Measurements from ENCODE around the gene SVBP. TPM values are rescaled to one million over a fixed set of nuclear protein-coding genes. Genes with fewer than 3 reads are reported as not detected.

SVBP gene
- polyA plus RNA-seq, 1 experiment: 29.8 TPM

GRCh38 chr1:42848823-42849537, 31.8 kb upstream of the SVBP start:
- ChIA-PET CTCF (interaction anchor here (1.1 to 1.6 kb wide), 2 partner anchors 64 to 224 kb away, joined by 4 to 6 read pairs; no protein-coding TSS in a partner anchor), POLR2A (interaction anchor here (0.6 kb wide), 1 partner anchor 83 kb away, joined by 4 read pairs; no protein-coding TSS in a partner anchor)
- Histone ChIP-seq H3K27me3 (ENCODE audit: control insufficient read depth, insufficient read depth, low read length) (no peaks in the 10 kb centered on the region), H3K27ac (ENCODE audit: low read depth, low read length) (no peak overlapping the region), H3K9me3 (ENCODE audit: control insufficient read depth, insufficient read depth, low read length) (peaks cover 12% of the 10 kb centered on the region), H3K4me3 (ENCODE audit: low read depth, low read length) (no peak overlapping the region)
- no peak for DNase-seq (ENCODE audit: low read depth, low spot score)
- no peak for TF ChIP-seq CTCF (IDR thresholded peaks at IDR 0.05; ENCODE audit: low read depth, low read length)

GRCh38 chr1:42847721-42848460, 30.7 kb upstream of the SVBP start:
- no peak overlapping the region for H3K27ac ChIP-seq (ENCODE audit: low read depth, low read length)
- DNase-seq (ENCODE audit: low read depth, low spot score): no peak
- TF ChIP-seq CTCF (IDR thresholded peaks at IDR 0.05; ENCODE audit: low read depth, low read length): no peak
- H3K27me3 ChIP-seq (ENCODE audit: control insufficient read depth, insufficient read depth, low read length): no peaks in the 10 kb centered on the region
- ChIA-PET CTCF (interaction anchor here (0.5 to 1.6 kb wide), 2 partner anchors 14 to 66 kb away, joined by 3 to 4 read pairs; no protein-coding TSS in a partner anchor), POLR2A (interaction anchor here (3.0 kb wide), 1 partner anchor 31 kb away, joined by 16 read pairs; the partner anchor contains the start of genes ERMAP and SVBP)
- peaks cover 12% of the 10 kb centered on the region for H3K9me3 ChIP-seq (ENCODE audit: control insufficient read depth, insufficient read depth, low read length)
- peak overlapping the region; percentile 95 for H3K4me3 ChIP-seq (ENCODE audit: low read depth, low read length)

GRCh38 chr1:42847111-42847595, 30.0 kb upstream of the SVBP start:
- ChIA-PET POLR2A (interaction anchor here (1.3 to 3.0 kb wide), 2 partner anchors 30 to 116 kb away, joined by 4 to 16 read pairs; partner anchors contain the start of genes ERMAP and SVBP), CTCF (interaction anchor here (1.3 to 2.1 kb wide), 6 partner anchors 12 to 226 kb away, joined by 4 to 18 read pairs (median 7); no protein-coding TSS in a partner anchor)
- peak overlapping the region; percentile 95 for H3K4me3 ChIP-seq (ENCODE audit: low read depth, low read length)
- TF ChIP-seq CTCF (IDR thresholded peaks at IDR 0.05; ENCODE audit: low read depth, low read length): no peak
- H3K9me3 ChIP-seq (ENCODE audit: control insufficient read depth, insufficient read depth, low read length): peaks cover 12% of the 10 kb centered on the region
- no peaks in the 10 kb centered on the region for H3K27me3 ChIP-seq (ENCODE audit: control insufficient read depth, insufficient read depth, low read length)
- no peak for DNase-seq (ENCODE audit: low read depth, low spot score)
- H3K27ac ChIP-seq (ENCODE audit: low read depth, low read length): no peak overlapping the region

GRCh38 chr1:42846257-42847110, 29.3 kb upstream of the SVBP start, which contains the start of gene ZNF691:
TSS of gene ZNF691 (plus strand) at chr1:42846613. CDS start at chr1:42849659, 3,046 bp downstream.
- ChIA-PET CTCF (interaction anchor here (0.5 to 2.1 kb wide), 27 partner anchors 8 to 1157 kb away, joined by 3 to 18 read pairs (median 4); no protein-coding TSS in a partner anchor), POLR2A (interaction anchor here (0.6 to 3.0 kb wide), 6 partner anchors 22 to 1961 kb away, joined by 3 to 16 read pairs (median 4); partner anchors contain the start of genes C1orf50, ERMAP, P3H1 and SVBP)
- Histone ChIP-seq H3K27me3 (ENCODE audit: control insufficient read depth, insufficient read depth, low read length) (no peaks in the 10 kb centered on the region), H3K9me3 (ENCODE audit: control insufficient read depth, insufficient read depth, low read length) (peaks cover 9% of the 10 kb centered on the region), H3K4me3 (ENCODE audit: low read depth, low read length) (peak within 1 kb of the TSS; percentile 95), H3K27ac (ENCODE audit: low read depth, low read length) (no peak within 1 kb of the TSS)
- peak; percentile 91 for DNase-seq (ENCODE audit: low read depth, low spot score)
- peak; percentile 59 for TF ChIP-seq CTCF (IDR thresholded peaks at IDR 0.05; ENCODE audit: low read depth, low read length)
